B cell (primary cell): ENCODE data around the gene ARHGEF10L. TPM values are rescaled to one million over a fixed set of nuclear protein-coding genes. Genes with fewer than 3 reads are reported as not detected.

Source experiments
- ATAC-seq: fragments of 200-7000 bp; cut with Tn5 transposase; one replicate; pipeline ENCODE4 v1.10.0; 2021; ENCODE audit warnings: low read depth, mild to moderate bottlenecking, moderate number of reproducible peaks, moderate library complexity
- CTCF ChIA-PET: fragments of 350-600 bp; sonication (Branson Sonifier 250); formaldehyde crosslinking; loops from one replicate; lab custom pipeline; 2021; ENCODE audit warnings: antibody characterized with exemption, inconsistent platforms; lab: Charles Lee
- POLR2A ChIA-PET: fragments of 350-600 bp; sonication (Branson Sonifier 250); formaldehyde crosslinking; loops from one replicate; lab custom pipeline; 2021; ENCODE audit warnings: antibody characterized with exemption; lab: Charles Lee
- DNase-seq: peaks from one replicate; pipeline ENCODE4 v3.0.0; 2013
- H2AFZ ChIP-seq: 2 replicates; pipeline ENCODE4 v1.6.1; 2012; ENCODE audit warnings: mild to moderate bottlenecking, low read depth, low read length; ENCODE audit not compliant: insufficient read depth, poor library complexity, severe bottlenecking
- H3K27ac ChIP-seq, 2 donors: 1 replicate in 1 of 2; 2 replicates in 1 of 2; pipeline ENCODE4 v1.5.1; 2012 to 2013; ENCODE audit warnings: low read length in 2 of 2, mild to moderate bottlenecking in 2 of 2, moderate library complexity in 1 of 2
- H3K27me3 ChIP-seq, 4 experiments: fragments of 200-600 bp in 1 of 4; sonication (generic) in 1 of 4; replicated peaks in 1 of 4; 1 replicate in 2 of 4; 2 replicates in 2 of 4; pipeline versions ENCODE4 v1.6.1 to v1.7.0; 2013 to 2016; ENCODE audit warnings: low read length in 3 of 4, mild to moderate bottlenecking in 2 of 4, mixed read lengths in 1 of 4, moderate library complexity in 1 of 4; ENCODE audit not compliant: insufficient read depth in 4 of 4, control insufficient read depth in 3 of 4; ENCODE audit errors: control extremely low read depth in 1 of 4
- H3K36me3 ChIP-seq, 2 experiments: replicated peaks in 1 of 2; 1 replicate in 1 of 2; 2 replicates in 1 of 2; pipeline versions ENCODE4 v1.6.1 to v1.7.1; 2013; ENCODE audit warnings: low read length in 1 of 2; ENCODE audit not compliant: insufficient read depth in 2 of 2, control insufficient read depth in 1 of 2; ENCODE audit errors: control extremely low read depth in 1 of 2, extremely low read depth in 1 of 2
- H3K4me1 ChIP-seq, 2 donors: fragments of 200-600 bp in 1 of 2; sonication (generic) in 1 of 2; 1 replicate in 1 of 2; 2 replicates in 1 of 2; pipeline versions ENCODE4 v1.5.1 to v1.6.1; 2013 to 2017; ENCODE audit warnings: low read length in 2 of 2; ENCODE audit not compliant: control insufficient read depth in 2 of 2, insufficient read depth in 2 of 2
- H3K4me2 ChIP-seq: replicated peaks from 2 replicates; pipeline ENCODE3; 2012; ENCODE audit warnings: mild to moderate bottlenecking, low read depth, low read length; ENCODE audit not compliant: poor library complexity, severe bottlenecking
- H3K4me3 ChIP-seq, 5 experiments: fragments of 200-600 bp in 1 of 5; sonication (generic) in 1 of 5; 1 replicate in 3 of 5; 2 replicates in 2 of 5; pipeline versions ENCODE4 v1.5.1 to v1.7.0; 2011 to 2016; ENCODE audit warnings: low read length in 4 of 5, mild to moderate bottlenecking in 4 of 5, low read depth in 2 of 5, control low read depth in 1 of 5, moderate library complexity in 1 of 5; ENCODE audit not compliant: insufficient read depth in 1 of 5; ENCODE audit errors: control extremely low read depth in 1 of 5, extremely low read depth in 1 of 5
- H3K79me2 ChIP-seq: fragments of 200-600 bp; sonication (generic); one replicate; pipeline ENCODE4 v1.6.0; 2016; ENCODE audit warnings: low read length; ENCODE audit not compliant: control insufficient read depth, insufficient read depth
- H3K9ac ChIP-seq: fragments of 200-600 bp; sonication (generic); 2 replicates; pipeline ENCODE4 v1.6.1; 2017; ENCODE audit warnings: mild to moderate bottlenecking, low read length, moderate library complexity
- H3K9me3 ChIP-seq, 3 donors: one replicate each; pipeline versions ENCODE4 v1.6.1 to v1.7.1; 2013; ENCODE audit warnings: low read length in 2 of 3; ENCODE audit not compliant: control insufficient read depth in 2 of 3, insufficient read depth in 1 of 3; ENCODE audit errors: control extremely low read depth in 1 of 3
- H4K20me1 ChIP-seq: 2 replicates; pipeline ENCODE4 v1.6.0; 2012; ENCODE audit warnings: mild to moderate bottlenecking, low read length; ENCODE audit not compliant: insufficient read depth, control insufficient read depth, poor library complexity, severe bottlenecking
- H3K27ac Mint-ChIP-seq: one replicate; pipeline ENCODE4 v1.8.0; 2021; ENCODE audit warnings: mixed read lengths
- H3K27me3 Mint-ChIP-seq: one replicate; pipeline ENCODE4 v1.8.0; 2021; ENCODE audit warnings: mixed read lengths
- H3K4me1 Mint-ChIP-seq: one replicate; pipeline ENCODE4 v1.8.0; 2021; ENCODE audit warnings: mixed read lengths
- H3K4me3 Mint-ChIP-seq: one replicate; pipeline ENCODE4 v1.8.0; 2021; ENCODE audit warnings: mixed read lengths
- H3K9me3 Mint-ChIP-seq: one replicate; pipeline ENCODE4 v1.8.0; 2022; ENCODE audit warnings: mixed read lengths; ENCODE audit not compliant: insufficient read depth
- CTCF ChIP-seq: fragments of 200-600 bp; IDR thresholded peaks from one replicate; pipeline ENCODE4 v1.8.0; 2022; ENCODE audit warnings: antibody characterized with exemption, mild to moderate bottlenecking
- EZH2 ChIP-seq: IDR thresholded peaks from 2 replicates; pipeline ENCODE4 v1.6.1; 2012; ENCODE audit warnings: borderline replicate concordance, low read depth, mild to moderate bottlenecking, moderate library complexity, low read length; ENCODE audit not compliant: insufficient read depth, poor library complexity, severe bottlenecking
- WGBS: methylation state at CpG from one replicate; pipeline ENCODE4 v1.1.5; 2013; ENCODE audit warnings: missing lambda C conversion rate; ENCODE audit not compliant: insufficient coverage; 5-methylcytosine and 5-hydroxymethylcytosine counted together
- intact Hi-C: fragments of 100-400 bp; cut with micrococcal nuclease; formaldehyde crosslinking; loops from one replicate; pipeline ENCODE4 v1.10.0; 2022
- polyA plus RNA-seq: library from polyadenylated mRNA; depleted of rRNA; stranded (reverse); fragments of >200 nt; gene quantifications from 2 replicates; pipeline ENCODE4 v1.2.3, GENCODE V29; 2012
- total RNA-seq, 2 donors: library from RNA; stranded (reverse); fragments of 120-200 nt in 1 of 2; gene quantifications; 1 replicate in 1 of 2; 2 replicates in 1 of 2; pipeline versions ENCODE4 v1.2.3 to v1.2.4, GENCODE V29; 2013 to 2022

ARHGEF10L gene
- total and polyA plus RNA-seq, 2 donors (not counting 1 experiment from before 2014, with no cell fraction given) = 2.0 to 4.9 TPM

GRCh38 chr1:17584539-17584938 lies 45.0 kb downstream of the ARHGEF10L start:
- Histone ChIP-seq H3K4me1 (no peaks in the 10 kb centered on the region), H4K20me1 (no peaks in the 10 kb centered on the region), H3K4me3 (no peak overlapping the region), H3K36me3 (no peaks in the 10 kb centered on the region), H3K27me3 (no peaks in the 10 kb centered on the region), H3K9ac (no peak overlapping the region), H2AFZ (no peak overlapping the region), H3K79me2 (no peaks in the 10 kb centered on the region), H3K4me2 (no peak overlapping the region), H3K9me3 (peaks cover 0 to 4% (median 0%) of the 10 kb centered on the region in 3 donors), H3K27ac (no peak overlapping the region)
- WGBS = 96% methylated on average over 7 of the region's 10 CpGs
- H3K9me3 Mint-ChIP-seq = no peaks in the 10 kb centered on the region
- ChIA-PET CTCF (no interaction called here), POLR2A (no interaction called here)
- H3K4me3 Mint-ChIP-seq = no peak overlapping the region
- no peaks in the 10 kb centered on the region for H3K4me1 Mint-ChIP-seq
- H3K27me3 Mint-ChIP-seq = peaks cover 12% of the 10 kb centered on the region
- intact Hi-C loops = no loop called here
- H3K27ac Mint-ChIP-seq = no peak overlapping the region
- no peak for ATAC-seq
- no peak for TF ChIP-seq EZH2
- TF ChIP-seq CTCF = no peak
- no peak for DNase-seq

DNA sequence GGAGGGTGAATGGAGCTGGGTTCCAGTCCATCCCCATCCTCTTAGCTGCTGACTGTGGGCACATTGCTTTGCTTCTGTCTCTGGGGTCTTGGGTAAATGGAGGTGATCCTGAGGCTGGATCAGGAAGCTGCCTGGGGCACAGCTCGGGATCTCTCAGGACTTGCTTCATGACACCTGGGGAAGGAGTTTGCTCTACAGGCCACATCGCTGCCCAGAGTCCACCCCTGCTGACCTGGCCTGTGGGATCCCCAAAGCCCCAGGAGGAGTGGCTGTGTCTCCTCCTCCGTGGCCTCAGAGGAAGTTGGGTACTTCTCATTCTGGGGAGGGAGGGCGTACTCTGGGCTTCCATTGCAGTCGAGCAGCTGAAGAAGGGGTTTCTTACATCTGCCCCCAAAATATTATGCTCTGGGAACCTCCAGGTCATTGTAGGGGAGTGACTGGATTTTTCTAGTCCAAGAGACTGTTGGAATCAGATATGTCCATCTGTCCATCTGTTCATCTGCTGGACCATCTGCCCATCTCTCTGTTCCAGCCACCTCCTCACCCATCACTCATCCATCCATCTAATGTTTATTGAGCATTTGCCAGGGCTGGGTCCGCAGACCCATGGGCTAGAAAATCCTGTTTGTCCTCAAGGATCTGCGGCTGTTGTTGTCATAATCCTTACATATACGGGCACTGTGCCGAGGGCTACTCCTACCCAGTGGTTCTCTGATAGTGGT lies 45.9 kb downstream of the ARHGEF10L start:
- Mint-ChIP-seq H3K27ac (no peak overlapping the region), H3K27me3 (peaks cover 12% of the 10 kb centered on the region), H3K9me3 (no peaks in the 10 kb centered on the region), H3K4me1 (no peaks in the 10 kb centered on the region), H3K4me3 (no peak overlapping the region)
- no peak for ATAC-seq
- no peak overlapping the region for H3K4me3 ChIP-seq
- intact Hi-C loops = no loop called here
- peaks cover 0 to 4% (median 0%) of the 10 kb centered on the region in 3 donors for H3K9me3 ChIP-seq
- TF ChIP-seq CTCF (no peak), EZH2 (no peak)
- H3K9ac ChIP-seq = no peak overlapping the region
- H3K27me3 ChIP-seq = no peaks in the 10 kb centered on the region
- H3K4me1 ChIP-seq = no peaks in the 10 kb centered on the region
- no peaks in the 10 kb centered on the region for H3K79me2 ChIP-seq
- CTCF ChIA-PET = no interaction called here
- POLR2A ChIA-PET = interaction anchor here (0.7 kb wide), 1 partner anchor 500 kb away, joined by 3 read pairs; no protein-coding TSS in a partner anchor
- no peak for DNase-seq
- no peak overlapping the region for H3K27ac ChIP-seq
- 86% methylated on average over 5 of the region's 9 CpGs for WGBS
- no peaks in the 10 kb centered on the region for H4K20me1 ChIP-seq
- H2AFZ ChIP-seq = no peak overlapping the region
- no peaks in the 10 kb centered on the region for H3K36me3 ChIP-seq
- H3K4me2 ChIP-seq = no peak overlapping the region
